ENCODE results near the gene SDCBP2.

DNA sequence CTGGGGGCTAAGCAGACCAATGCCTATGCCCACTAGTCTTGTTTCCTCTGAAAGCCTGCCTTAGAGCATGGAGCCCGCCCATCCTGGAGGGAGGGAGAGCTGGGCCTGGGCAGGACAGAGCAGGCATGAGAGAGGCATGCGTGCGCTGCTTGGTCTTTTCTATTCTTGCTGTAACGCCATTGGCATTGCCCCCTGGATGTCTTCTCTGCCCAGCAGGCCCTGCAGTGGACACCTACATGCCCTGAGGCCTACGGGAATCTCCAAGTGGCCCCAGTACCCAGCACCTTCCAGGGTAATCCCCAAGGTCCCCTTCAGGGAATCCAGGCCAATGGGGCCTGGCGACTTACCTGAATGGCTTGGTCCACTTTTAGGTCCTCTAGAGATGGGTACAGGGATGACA lies 8.9 kb downstream of the SDCBP2 start:
- no peak for TF ChIP-seq TEAD4 (IDR thresholded peaks at IDR 0.05)
- TF ChIP-seq FOXM1 (IDR thresholded peaks at IDR 0.05; ENCODE audit: borderline replicate concordance, low read depth) = no peak
- TF ChIP-seq, protein P1, sequence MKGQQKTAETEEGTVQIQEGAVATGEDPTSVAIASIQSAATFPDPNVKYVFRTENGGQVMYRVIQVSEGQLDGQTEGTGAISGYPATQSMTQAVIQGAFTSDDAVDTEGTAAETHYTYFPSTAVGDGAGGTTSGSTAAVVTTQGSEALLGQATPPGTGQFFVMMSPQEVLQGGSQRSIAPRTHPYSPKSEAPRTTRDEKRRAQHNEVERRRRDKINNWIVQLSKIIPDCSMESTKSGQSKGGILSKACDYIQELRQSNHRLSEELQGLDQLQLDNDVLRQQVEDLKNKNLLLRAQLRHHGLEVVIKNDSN (IDR thresholded peaks at IDR 0.05) = no peak
- TF ChIP-seq CREB1 (IDR thresholded peaks at IDR 0.05; ENCODE audit: low read depth) = no peak
- TF ChIP-seq TCF12 (IDR thresholded peaks at IDR 0.05; ENCODE audit: low read depth) = no peak
- no peak for TF ChIP-seq EP300 (IDR thresholded peaks at IDR 0.05; ENCODE audit: borderline replicate concordance)
